ENCODE data around the gene FUT9.

The FUT9 gene

GRCh38 chr6:96074006-96074405 is 58.2 kb downstream of the FUT9 start:
- DNase-seq: no peak

- no peak for DNase-seq
Observed at GRCh38 chr6:96075826-96076225, 60.1 kb downstream of the FUT9 start.

- DNase-seq: no peak
Observed at GRCh38 chr6:96086745-96087144, 71.0 kb downstream of the FUT9 start.

- no peak for DNase-seq
Observed at GRCh38 chr6:96089173-96089572, 73.4 kb downstream of the FUT9 start.

GRCh38 chr6:96094077-96094476 is 78.3 kb downstream of the FUT9 start:
- no peak for DNase-seq

GRCh38 chr6:96099069-96099468 is 83.3 kb downstream of the FUT9 start:
- DNase-seq: no peak

GRCh38 chr6:96101564-96101963 is 85.8 kb downstream of the FUT9 start:
- DNase-seq: no peak

- DNase-seq: no peak
Observed at GRCh38 chr6:96104910-96105309, 89.1 kb downstream of the FUT9 start.

GRCh38 chr6:96110878-96111277 is 95.1 kb downstream of the FUT9 start:
- DNase-seq: no peak

GRCh38 chr6:96116674-96117073 is 100.9 kb downstream of the FUT9 start:
- no peak for DNase-seq

- no peak for DNase-seq
Observed at GRCh38 chr6:96124778-96125177, 109.0 kb downstream of the FUT9 start.

GRCh38 chr6:96138406-96138805 is 122.6 kb downstream of the FUT9 start:
- DNase-seq: no peak

GRCh38 chr6:96142142-96142541 is 126.4 kb downstream of the FUT9 start:
- DNase-seq: no peak

- no peak for DNase-seq
Observed at GRCh38 chr6:96150431-96150830, 134.7 kb downstream of the FUT9 start.

- DNase-seq: no peak
Observed at GRCh38 chr6:96151707-96152106, 135.9 kb downstream of the FUT9 start.

- DNase-seq: no peak
Observed at GRCh38 chr6:96152114-96152708, 136.4 kb downstream of the FUT9 start.

- DNase-seq: peak; percentile 9
Observed at GRCh38 chr6:96153775-96154174, 138.0 kb downstream of the FUT9 start.

GRCh38 chr6:96156425-96156824 is 140.7 kb downstream of the FUT9 start:
- no peak for DNase-seq

- peak; percentile 6 for DNase-seq
Observed at GRCh38 chr6:96157018-96157565, 141.3 kb downstream of the FUT9 start.

GRCh38 chr6:96162711-96163120 is 146.9 kb downstream of the FUT9 start:
- no peak for DNase-seq

- no peak for DNase-seq
Observed at GRCh38 chr6:96164802-96165201, 149.0 kb downstream of the FUT9 start.

GRCh38 chr6:96171112-96171511 is 155.3 kb downstream of the FUT9 start:
- DNase-seq: no peak

GRCh38 chr6:96184798-96185197 is 169.0 kb downstream of the FUT9 start:
- DNase-seq: no peak

GRCh38 chr6:96186094-96186493 is 170.3 kb downstream of the FUT9 start:
- no peak for DNase-seq

- no peak for DNase-seq
Observed at GRCh38 chr6:96186516-96187195, 170.9 kb downstream of the FUT9 start.

Data from activated CD4-positive, alpha-beta T cell treated with anti-CD3 and anti-CD28 coated beads, Interleukin-2, amount 50 U/mL, for 16 hours (primary cell).